ENCODE data around the gene CCDC154.

- no peak for TF ChIP-seq RFX5 (IDR thresholded peaks at IDR 0.05; ENCODE audit: low read depth, low read length)
- TF ChIP-seq CTCF (conservative IDR thresholded peaks at IDR 0.05; ENCODE audit: low read depth, low read length) = no peak
- no peak for TF ChIP-seq POLR2A (IDR thresholded peaks at IDR 0.05; ENCODE audit: low read depth, low read length)
- TF ChIP-seq RAD21 (IDR thresholded peaks at IDR 0.05; ENCODE audit: low read length) = no peak
- TF ChIP-seq, protein P1, sequence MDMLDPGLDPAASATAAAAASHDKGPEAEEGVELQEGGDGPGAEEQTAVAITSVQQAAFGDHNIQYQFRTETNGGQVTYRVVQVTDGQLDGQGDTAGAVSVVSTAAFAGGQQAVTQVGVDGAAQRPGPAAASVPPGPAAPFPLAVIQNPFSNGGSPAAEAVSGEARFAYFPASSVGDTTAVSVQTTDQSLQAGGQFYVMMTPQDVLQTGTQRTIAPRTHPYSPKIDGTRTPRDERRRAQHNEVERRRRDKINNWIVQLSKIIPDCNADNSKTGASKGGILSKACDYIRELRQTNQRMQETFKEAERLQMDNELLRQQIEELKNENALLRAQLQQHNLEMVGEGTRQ (IDR thresholded peaks at IDR 0.05; ENCODE audit: low read depth, low read length) = no peak
- no peak for TF ChIP-seq NFE2L2 (IDR thresholded peaks at IDR 0.05; ENCODE audit: low read depth, low read length)
- no peak for TF ChIP-seq FOS (IDR thresholded peaks at IDR 0.05; ENCODE audit: low read depth, low read length)
- no peak for TF ChIP-seq CEBPB (IDR thresholded peaks at IDR 0.05; ENCODE audit: low read depth, low read length)
- no peak for TF ChIP-seq RCOR1 (IDR thresholded peaks at IDR 0.05; ENCODE audit: insufficient replicate concordance, low read length)
These were observed 13.4 kb downstream of the CCDC154 start, which contains the start of gene PERCC1 for GRCh38 chr16:1430759-1431496.

Measured in IMR-90 (cell line).